Prostate gland (tissue), 2 donors: Measurements from ENCODE around the gene SRGAP2B. TPM values are rescaled to one million over a fixed set of nuclear protein-coding genes. Genes with fewer than 3 reads are reported as not detected.
"Not testable (repeated sequence)": the region's sequence is repeated elsewhere in the genome, so short reads cannot be mapped to it uniquely, and the experiment has no call there.

Experiments used
- DNase-seq: peaks from one replicate; pipeline ENCODE4 v3.0.0-alpha.2; 2019; ENCODE audit warnings: low spot score
- H3K27ac ChIP-seq, 2 donors: fragments of 200-600 bp; sonication (generic); 2 replicates each; pipeline ENCODE4 v1.5.1; 2017 to 2019
- H3K27me3 ChIP-seq: fragments of 200-600 bp; sonication (generic); replicated peaks from 2 replicates; pipeline ENCODE4 v1.5.1; 2019; ENCODE audit not compliant: insufficient read depth
- H3K36me3 ChIP-seq, 2 donors: fragments of 200-600 bp; sonication (generic); 1 replicate in 1 of 2; 2 replicates in 1 of 2; pipeline versions ENCODE4 v1.5.1 to v1.8.1; 2017 to 2019
- H3K4me1 ChIP-seq: fragments of 200-600 bp; sonication (generic); replicated peaks from 2 replicates; pipeline ENCODE4 v1.5.1; 2019
- H3K4me3 ChIP-seq, 2 donors: fragments of 200-600 bp; sonication (generic); 2 replicates each; pipeline ENCODE4 v1.5.1; 2017 to 2019
- H3K9me3 ChIP-seq: fragments of 200-600 bp; sonication (generic); 2 replicates; pipeline ENCODE4 v1.5.1; 2017
- WGBS: methylation state at CpG from one replicate; pipeline ENCODE4 v1.1.5; 2018; 5-methylcytosine and 5-hydroxymethylcytosine counted together
- intact Hi-C: fragments of 100-400 bp; cut with DNase I; formaldehyde crosslinking; loops from one replicate; pipeline ENCODE4 v1.14.2; 2022
- total RNA-seq, 2 donors: library from RNA; depleted of rRNA; stranded (reverse); fragments of >200 nt; gene quantifications; one replicate each; pipeline ENCODE4 v1.1.0, GENCODE V29; 2016

The SRGAP2B gene
- total RNA-seq, 2 donors from 2014 or later: 6.6 to 10.0 TPM

DNA sequence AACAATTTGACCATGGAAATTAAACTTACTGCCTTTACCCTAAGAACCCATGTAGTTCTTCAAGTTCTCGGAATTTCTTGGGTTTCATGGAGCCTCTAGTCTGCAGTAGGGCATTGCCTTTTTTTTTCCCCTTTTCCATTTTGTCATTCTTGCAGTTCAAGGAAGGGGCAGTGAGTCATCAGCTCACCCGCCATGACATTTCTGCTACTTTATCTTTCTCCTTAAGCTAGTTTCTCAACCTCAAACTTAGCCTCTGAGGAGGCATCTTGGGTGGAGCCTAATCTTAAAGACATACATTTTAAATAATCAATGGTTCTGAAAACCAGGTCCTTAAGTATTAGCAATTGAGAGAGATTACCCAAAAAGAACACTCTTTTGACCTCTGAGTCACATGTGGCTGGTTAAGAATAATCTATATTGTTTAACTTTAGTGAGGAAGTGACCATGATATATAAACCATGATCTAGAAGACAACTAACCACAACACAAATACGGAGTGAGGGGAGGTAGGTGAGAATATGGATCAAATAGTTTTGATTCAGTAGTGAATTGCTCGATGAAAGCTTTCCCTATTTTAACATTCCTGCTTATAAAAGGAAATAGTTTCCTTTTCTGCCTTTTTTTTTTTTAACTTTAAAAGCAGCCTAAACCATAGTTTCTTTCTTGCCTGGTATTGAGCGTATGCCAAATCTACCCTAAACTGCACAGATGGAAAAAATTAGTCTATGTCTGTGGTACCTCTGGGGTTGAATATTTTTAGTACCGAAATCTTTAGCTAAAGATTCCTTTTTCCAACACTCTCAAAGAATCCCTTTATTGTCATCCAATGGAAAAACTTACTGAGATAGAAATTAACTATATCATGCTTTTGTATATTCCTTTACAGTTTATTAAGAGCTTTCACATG is 20.7 kb upstream of the SRGAP2B start:
- H3K27ac ChIP-seq, intact Hi-C loops, H3K4me3 ChIP-seq, H3K36me3 ChIP-seq, H3K9me3 ChIP-seq, DNase-seq, H3K27me3 ChIP-seq, H3K4me1 ChIP-seq: not testable (repeated sequence)
- WGBS: no CpG with 5 or more reads among the region's 6 CpGs

DNA sequence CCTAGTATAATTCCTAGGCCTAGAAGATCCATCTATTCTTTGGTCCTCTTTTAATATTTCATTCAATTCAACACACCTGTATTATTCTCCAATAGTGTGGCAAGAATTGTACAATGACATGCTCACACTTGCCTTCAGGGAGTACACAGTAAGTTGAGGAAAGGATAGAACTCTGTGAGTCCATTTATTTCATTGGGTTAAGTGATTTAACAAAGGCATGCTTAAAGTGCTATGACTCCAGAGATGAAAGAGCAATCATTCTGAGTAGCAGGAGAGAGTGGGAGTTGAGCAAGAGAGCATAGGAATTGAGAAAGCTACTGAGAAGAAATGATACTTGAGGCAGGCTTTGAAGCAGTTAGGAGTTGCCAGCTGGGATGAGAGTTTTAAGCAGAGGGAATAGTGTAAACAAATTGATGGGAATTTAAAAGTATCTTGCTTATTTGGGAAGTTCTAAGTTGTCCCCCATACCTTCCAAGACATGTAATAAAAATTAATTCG is 19.5 kb upstream of the SRGAP2B start:
- no CpG with 5 or more reads among the region's 1 CpG for WGBS
- H3K27ac ChIP-seq, H3K27me3 ChIP-seq, H3K4me3 ChIP-seq, H3K36me3 ChIP-seq, H3K9me3 ChIP-seq, intact Hi-C loops, DNase-seq, H3K4me1 ChIP-seq: not testable (repeated sequence)

DNA sequence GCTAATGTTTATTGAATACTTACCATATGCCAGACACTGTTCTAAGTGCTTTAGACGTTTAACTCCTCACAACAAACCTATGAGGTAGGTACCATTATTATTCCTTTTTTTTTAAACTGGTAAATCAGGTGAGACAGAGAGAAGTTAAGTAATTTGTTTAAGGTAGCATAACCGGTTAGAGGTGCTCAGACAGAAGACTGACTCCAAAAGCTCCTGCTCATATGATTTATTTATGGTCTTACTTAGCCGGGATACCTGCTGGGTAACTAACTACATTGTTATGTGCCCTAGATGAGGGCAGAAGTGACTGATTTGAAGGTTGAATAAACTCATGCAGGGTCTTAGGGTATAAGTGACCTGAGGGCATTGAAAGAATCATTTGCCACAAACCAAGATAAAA is 17.6 kb upstream of the SRGAP2B start:
- H3K27me3 ChIP-seq, DNase-seq, H3K4me1 ChIP-seq, H3K9me3 ChIP-seq, intact Hi-C loops, H3K27ac ChIP-seq, H3K36me3 ChIP-seq, H3K4me3 ChIP-seq: not testable (repeated sequence)
- WGBS: no CpG with 5 or more reads among the region's 3 CpGs

GRCh38 chr1:145111674-145112073 is 16.5 kb upstream of the SRGAP2B start:
- H3K4me3 ChIP-seq, H3K36me3 ChIP-seq, DNase-seq, H3K27ac ChIP-seq, H3K27me3 ChIP-seq, H3K9me3 ChIP-seq, H3K4me1 ChIP-seq, intact Hi-C loops: not testable (repeated sequence)
- no CpG with 5 or more reads among the region's 3 CpGs for WGBS

GRCh38 chr1:145103294-145103693 is 8.2 kb upstream of the SRGAP2B start:
- H3K9me3 ChIP-seq, H3K36me3 ChIP-seq, intact Hi-C loops, DNase-seq, H3K4me3 ChIP-seq, H3K27ac ChIP-seq, H3K4me1 ChIP-seq, H3K27me3 ChIP-seq: not testable (repeated sequence)
- no CpG with 5 or more reads among the region's 2 CpGs for WGBS

- H3K27me3 ChIP-seq, DNase-seq, H3K4me3 ChIP-seq, H3K9me3 ChIP-seq, H3K36me3 ChIP-seq, H3K27ac ChIP-seq, H3K4me1 ChIP-seq, intact Hi-C loops: not testable (repeated sequence)
- WGBS: no CpG with 5 or more reads among the region's 1 CpG
Observed at GRCh38 chr1:145101725-145102124, 6.6 kb upstream of the SRGAP2B start.

DNA sequence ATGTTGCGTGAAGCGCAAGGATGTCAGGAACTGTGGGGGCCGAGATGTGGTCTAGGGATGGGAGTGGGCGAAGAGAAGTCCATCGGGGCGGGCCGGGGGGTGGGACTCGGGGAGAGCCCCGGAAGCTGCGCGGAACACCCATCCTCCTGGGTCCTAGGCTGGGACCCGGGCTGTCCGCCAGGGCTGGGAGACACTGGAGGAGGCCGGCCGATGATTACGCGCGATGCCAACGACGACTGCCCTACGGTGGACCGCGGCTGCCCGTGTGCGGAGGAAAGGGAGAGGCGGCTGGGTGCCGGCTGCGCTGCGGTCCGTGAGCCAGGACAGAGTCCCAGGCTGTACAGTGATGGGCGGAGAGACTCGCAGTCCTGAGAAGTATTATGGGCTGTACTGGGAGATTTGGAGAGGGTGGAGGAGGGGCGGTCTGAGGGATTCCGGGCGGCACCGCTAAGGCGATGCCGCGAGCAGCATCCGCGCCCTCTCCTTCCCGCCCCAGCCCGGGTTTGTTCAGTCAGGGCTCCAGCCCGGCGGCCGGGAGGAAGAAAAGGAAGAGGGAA is 395 bp downstream of the SRGAP2B start:
- intact Hi-C loops, DNase-seq, H3K9me3 ChIP-seq, H3K36me3 ChIP-seq, H3K27me3 ChIP-seq, H3K4me1 ChIP-seq: not testable (repeated sequence)
- peak overlapping the region in 1 of 2 donors; percentile 63 for H3K27ac ChIP-seq
- WGBS: no CpG with 5 or more reads among the region's 46 CpGs
- peak overlapping the region; percentile 24 for H3K4me3 ChIP-seq

GRCh38 chr1:145093517-145094149 is 1.5 kb downstream of the SRGAP2B start:
- H3K27ac ChIP-seq: peak overlapping the region in 1 of 2 donors; percentile 33
- intact Hi-C loops, DNase-seq, H3K4me1 ChIP-seq, H3K9me3 ChIP-seq, H3K36me3 ChIP-seq, H3K27me3 ChIP-seq: not testable (repeated sequence)
- no CpG with 5 or more reads among the region's 47 CpGs for WGBS
- peak overlapping the region in 1 of 2 donors; percentile 32 for H3K4me3 ChIP-seq

DNA sequence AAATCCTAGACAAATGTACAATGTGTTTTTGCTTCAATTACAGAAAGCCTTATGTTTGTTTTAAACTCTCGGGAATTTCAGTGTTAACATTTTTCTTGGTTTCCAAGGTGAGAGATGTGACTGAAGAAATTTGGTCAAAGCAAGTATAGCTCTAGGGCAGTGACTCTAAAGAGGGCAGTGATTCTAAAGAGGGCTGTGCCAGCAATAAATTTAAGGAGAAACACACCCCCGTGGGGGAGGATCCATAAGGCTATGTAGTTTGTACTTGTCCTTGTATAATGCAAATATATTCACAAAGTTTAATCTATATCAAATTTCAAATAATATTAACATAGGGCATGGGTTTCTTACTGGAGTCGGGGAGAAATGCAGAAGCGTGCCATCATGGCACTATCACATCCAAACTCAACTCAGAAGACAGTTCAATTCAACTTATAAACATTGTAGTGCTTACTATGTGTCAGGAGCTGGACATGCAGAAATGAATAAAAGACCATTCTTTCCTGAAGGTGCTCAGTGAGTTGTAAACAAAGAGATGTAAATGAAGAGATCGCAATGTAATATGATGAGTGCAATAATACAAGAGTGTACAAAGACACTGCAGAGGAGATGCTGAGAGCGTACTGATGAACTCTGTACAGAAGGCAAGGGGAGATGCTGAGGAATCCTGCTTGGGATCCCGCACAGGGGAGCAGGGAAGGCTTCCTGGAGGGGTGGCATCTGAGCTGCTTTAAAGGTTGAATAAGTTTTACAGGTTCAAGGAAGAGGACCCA is 12.5 kb downstream of the SRGAP2B start:
- DNase-seq, H3K4me1 ChIP-seq, H3K4me3 ChIP-seq, H3K9me3 ChIP-seq, H3K36me3 ChIP-seq, H3K27me3 ChIP-seq, intact Hi-C loops, H3K27ac ChIP-seq: not testable (repeated sequence)
- WGBS: no CpG with 5 or more reads among the region's 7 CpGs

- DNase-seq, H3K27me3 ChIP-seq, H3K27ac ChIP-seq, H3K36me3 ChIP-seq, H3K4me3 ChIP-seq, H3K4me1 ChIP-seq, intact Hi-C loops, H3K9me3 ChIP-seq: not testable (repeated sequence)
- WGBS: no CpG with 5 or more reads among the region's 3 CpGs
Observed at GRCh38 chr1:145080193-145080592, 14.9 kb downstream of the SRGAP2B start.

- intact Hi-C loops, H3K36me3 ChIP-seq, H3K27me3 ChIP-seq, DNase-seq, H3K27ac ChIP-seq, H3K4me3 ChIP-seq, H3K9me3 ChIP-seq, H3K4me1 ChIP-seq: not testable (repeated sequence)
- WGBS: no CpG with 5 or more reads among the region's 2 CpGs
Observed at GRCh38 chr1:145079737-145080136, 15.4 kb downstream of the SRGAP2B start.
